Ecto neural progenitor cell (in vitro differentiated cells): ENCODE results near the gene INCA1.

ENCODE experiments used
- DNase-seq: peaks from one replicate; pipeline ENCODE4 v3.0.0-alpha.2; 2018; ENCODE audit warnings: low spot score

Gene INCA1

GRCh38 chr17:4969551-4970173, 27.7 kb downstream of the INCA1 start:
- DNase-seq: no peak

- no peak for DNase-seq
These were observed 28.2 kb downstream of the INCA1 start for GRCh38 chr17:4969047-4969550.

GRCh38 chr17:4968486-4969046, 28.8 kb downstream of the INCA1 start:
- DNase-seq: peak; percentile 74

- peak; percentile 99 for DNase-seq
These were observed 29.5 kb downstream of the INCA1 start, which contains the start of gene SPAG7 for GRCh38 chr17:4967539-4968485. TSS of gene SPAG7 (minus strand) at chr17:4967817. CDS start at chr17:4967804, 13 bp downstream.

GRCh38 chr17:4966844-4967538, 30.3 kb downstream of the INCA1 start:
- peak; percentile 99 for DNase-seq

- no peak for DNase-seq
These were observed 31.9 kb downstream of the INCA1 start for GRCh38 chr17:4965311-4965986.

- DNase-seq: no peak
These were observed 36.9 kb downstream of the INCA1 start for GRCh38 chr17:4960279-4960922.

GRCh38 chr17:4959261-4959965, 37.9 kb downstream of the INCA1 start:
- DNase-seq: no peak

- DNase-seq: no peak
These were observed 39.2 kb downstream of the INCA1 start for GRCh38 chr17:4958102-4958501.

- DNase-seq: peak; percentile 71
These were observed 40.7 kb downstream of the INCA1 start for GRCh38 chr17:4956493-4957061.

GRCh38 chr17:4955091-4955490, 42.2 kb downstream of the INCA1 start:
- DNase-seq: no peak

- no peak for DNase-seq
These were observed 43.8 kb downstream of the INCA1 start for GRCh38 chr17:4953451-4953961.

GRCh38 chr17:4951486-4951885, 45.8 kb downstream of the INCA1 start:
- DNase-seq: no peak

- peak; percentile 79 for DNase-seq
These were observed 46.5 kb downstream of the INCA1 start, which contains the start of gene ENO3 for GRCh38 chr17:4950746-4951204. TSS of gene ENO3 (plus strand) at chr17:4951119. CDS start at chr17:4951830, 711 bp downstream.

GRCh38 chr17:4950075-4950745, 47.1 kb downstream of the INCA1 start:
- DNase-seq: peak; percentile 83

- DNase-seq: peak; percentile 93
These were observed 47.8 kb downstream of the INCA1 start for GRCh38 chr17:4949321-4950074.

- peak; percentile 91 for DNase-seq
These were observed 48.4 kb downstream of the INCA1 start for GRCh38 chr17:4948931-4949320.
